GM12864 (cell line): ENCODE data around the gene IKBKG.

Experiments used
- DNase-seq: peaks from one replicate; pipeline ENCODE4 v3.0.0-alpha.2; 2011; ENCODE audit warnings: low read depth
- H3K4me3 ChIP-seq: 2 replicates; pipeline ENCODE4 v1.5.1; 2011; ENCODE audit warnings: mild to moderate bottlenecking, low read depth, low read length, control low read depth
- TF ChIP-seq, protein P1 (sequence below): IDR thresholded peaks from 2 replicates; pipeline ENCODE4 v1.5.1; 2011; ENCODE audit warnings: low read depth, mild to moderate bottlenecking, moderate library complexity, low read length, control low read depth, inconsistent platforms; ENCODE audit errors: missing control alignments

The IKBKG gene

DNA sequence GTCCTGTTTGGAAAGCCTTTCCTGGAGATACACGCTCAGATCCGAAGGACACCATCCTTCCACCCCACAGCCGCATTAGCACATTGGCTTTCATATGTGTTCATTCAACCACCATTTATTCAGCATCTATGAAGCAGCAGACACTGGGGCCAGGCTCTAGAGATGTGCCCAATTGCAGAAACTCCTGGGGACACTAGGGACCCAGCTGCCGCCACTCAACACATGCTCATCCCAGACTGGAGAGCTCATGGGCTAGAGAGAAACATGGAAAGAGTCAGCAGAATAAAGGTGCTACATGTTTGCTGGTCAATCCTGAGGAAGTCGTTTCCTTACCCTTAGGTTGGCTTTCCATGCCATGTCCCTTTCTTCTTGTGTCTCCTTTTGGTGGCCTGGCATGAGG, 45.1 kb downstream of the IKBKG start:
- DNase-seq: no peak
- TF ChIP-seq, protein P1, sequence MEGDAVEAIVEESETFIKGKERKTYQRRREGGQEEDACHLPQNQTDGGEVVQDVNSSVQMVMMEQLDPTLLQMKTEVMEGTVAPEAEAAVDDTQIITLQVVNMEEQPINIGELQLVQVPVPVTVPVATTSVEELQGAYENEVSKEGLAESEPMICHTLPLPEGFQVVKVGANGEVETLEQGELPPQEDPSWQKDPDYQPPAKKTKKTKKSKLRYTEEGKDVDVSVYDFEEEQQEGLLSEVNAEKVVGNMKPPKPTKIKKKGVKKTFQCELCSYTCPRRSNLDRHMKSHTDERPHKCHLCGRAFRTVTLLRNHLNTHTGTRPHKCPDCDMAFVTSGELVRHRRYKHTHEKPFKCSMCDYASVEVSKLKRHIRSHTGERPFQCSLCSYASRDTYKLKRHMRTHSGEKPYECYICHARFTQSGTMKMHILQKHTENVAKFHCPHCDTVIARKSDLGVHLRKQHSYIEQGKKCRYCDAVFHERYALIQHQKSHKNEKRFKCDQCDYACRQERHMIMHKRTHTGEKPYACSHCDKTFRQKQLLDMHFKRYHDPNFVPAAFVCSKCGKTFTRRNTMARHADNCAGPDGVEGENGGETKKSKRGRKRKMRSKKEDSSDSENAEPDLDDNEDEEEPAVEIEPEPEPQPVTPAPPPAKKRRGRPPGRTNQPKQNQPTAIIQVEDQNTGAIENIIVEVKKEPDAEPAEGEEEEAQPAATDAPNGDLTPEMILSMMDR: no peak

DNA sequence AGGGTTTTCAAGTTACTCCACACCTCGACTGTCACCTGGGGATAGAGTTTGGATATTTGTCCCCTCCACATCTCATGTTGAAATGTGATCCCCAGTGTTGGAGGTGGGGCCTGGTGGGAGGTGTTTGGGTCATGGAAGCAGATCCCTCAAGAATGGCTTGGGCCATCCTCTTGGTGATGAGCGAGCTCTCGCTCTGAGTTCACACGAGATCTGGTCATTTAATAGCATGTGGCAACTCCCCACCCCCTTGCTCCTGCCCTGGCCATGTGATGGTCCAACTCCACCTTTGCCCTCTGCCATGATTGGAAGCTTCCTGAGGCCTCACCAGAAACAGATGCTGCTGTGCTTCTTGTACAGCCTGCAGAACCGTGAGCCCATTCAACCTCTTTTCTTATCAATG, 45.8 kb downstream of the IKBKG start:
- TF ChIP-seq, protein P1: no peak
- no peak overlapping the region for H3K4me3 ChIP-seq
- no peak for DNase-seq

More for the DNA sequence above, 45.1 kb downstream of the IKBKG start:
- no peak overlapping the region for H3K4me3 ChIP-seq

DNA sequence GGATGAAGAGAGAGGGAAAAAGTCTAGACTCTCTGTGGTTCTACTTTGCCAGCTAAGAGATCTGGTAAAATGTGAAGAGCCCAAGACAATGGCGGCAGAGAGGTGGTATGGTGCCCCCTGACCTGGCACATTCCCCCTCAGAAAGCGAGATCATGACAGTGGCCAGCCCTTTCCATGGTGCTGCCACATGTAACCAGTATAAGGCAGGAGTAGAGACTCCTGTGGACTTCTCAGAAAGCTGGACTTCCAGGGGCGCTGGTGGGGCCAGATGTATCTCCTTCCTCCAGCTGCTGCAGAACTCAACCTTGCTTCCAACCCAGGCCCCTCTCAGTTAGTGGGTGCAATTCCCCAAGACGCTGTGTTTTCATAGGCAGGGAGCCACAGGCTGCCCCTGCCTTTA, 47.1 kb downstream of the IKBKG start:
- TF ChIP-seq, protein P1: no peak
- DNase-seq: no peak
- no peak overlapping the region for H3K4me3 ChIP-seq

DNA sequence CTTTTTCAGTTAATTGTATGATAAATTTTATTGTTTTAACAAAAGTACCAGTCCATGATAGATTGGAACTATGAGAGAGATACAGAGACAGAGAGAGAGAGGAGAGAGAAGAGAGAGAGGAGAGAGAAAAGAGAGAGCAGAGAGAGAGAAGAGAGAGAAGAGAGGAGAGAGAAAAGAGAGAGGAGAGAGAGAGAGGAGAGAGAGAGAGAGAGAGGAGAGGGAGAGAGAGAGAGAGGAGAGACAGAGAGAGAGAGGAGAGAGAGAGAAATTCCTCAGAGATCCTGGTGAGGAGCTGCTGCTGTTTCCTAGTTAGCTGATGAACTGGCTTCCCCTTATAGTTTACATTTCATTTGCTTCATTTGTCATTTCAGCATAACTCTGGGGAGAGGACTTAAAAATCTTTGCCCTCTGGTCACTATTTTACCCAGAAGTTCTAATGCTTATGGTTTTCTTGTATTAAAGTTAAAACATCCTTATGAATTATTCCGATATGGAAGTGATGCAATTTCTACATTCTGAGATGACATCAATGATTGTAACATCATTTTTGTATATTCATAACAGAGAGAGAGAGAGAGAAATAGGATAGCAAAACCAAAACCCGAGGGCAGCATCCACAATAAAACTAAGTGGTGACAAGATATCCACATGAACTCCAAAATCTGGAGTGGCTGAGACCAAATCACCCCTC, 48.3 kb downstream of the IKBKG start:
- TF ChIP-seq, protein P1: no peak
- DNase-seq: no peak
- no peak overlapping the region for H3K4me3 ChIP-seq

DNA sequence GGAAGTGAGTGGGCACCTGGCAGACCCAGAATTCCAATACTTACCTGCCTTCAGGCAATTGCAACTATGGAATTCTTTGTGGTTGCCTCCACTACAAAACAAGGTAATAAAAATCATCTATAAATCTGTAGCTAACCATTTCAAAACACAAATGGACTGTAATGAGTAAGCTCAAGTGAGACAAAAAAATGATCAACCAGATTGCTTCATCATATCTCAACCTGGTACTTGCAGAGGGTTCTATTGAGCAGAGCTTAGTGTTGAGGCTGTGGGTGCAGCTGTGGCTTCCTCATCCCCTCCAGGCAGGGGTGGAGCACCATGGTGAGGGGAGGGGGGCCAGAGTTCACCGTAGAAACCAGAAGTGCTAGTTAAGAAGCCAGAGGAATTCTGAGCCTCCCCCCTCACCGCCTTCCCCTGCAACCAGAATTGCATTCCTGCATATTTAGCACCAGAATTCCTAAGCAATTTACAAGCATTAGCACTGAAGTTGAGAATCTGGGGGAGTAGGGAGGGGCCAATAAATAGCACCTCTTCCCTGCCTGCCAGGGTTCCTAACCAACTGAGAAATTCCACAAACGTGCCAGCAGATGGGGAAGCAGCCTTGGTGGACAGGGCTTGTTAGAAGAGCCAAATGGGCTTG, 49.0 kb downstream of the IKBKG start:
- TF ChIP-seq, protein P1: no peak
- H3K4me3 ChIP-seq: no peak overlapping the region
- DNase-seq: no peak

DNA sequence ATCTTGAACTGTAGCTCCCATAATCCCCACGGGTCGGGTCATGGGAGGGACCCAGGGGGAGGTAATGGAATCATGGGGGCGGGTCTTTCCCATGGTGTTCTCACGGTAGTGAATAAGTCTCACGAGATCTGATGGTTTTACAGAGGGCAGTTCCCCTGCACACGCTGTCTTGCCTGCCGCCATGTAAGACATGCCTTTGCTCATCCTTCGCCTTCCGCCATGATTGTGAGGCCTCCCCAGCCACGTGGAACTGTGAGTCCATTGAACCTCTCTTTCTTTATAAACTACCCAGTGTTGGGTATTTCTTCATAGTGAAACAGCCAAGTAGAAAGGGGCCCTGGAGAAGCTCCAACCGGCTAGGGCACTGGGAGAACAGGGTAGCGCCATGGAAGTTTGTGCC, 49.8 kb downstream of the IKBKG start:
- H3K4me3 ChIP-seq: no peak overlapping the region
- TF ChIP-seq, protein P1: no peak
- no peak for DNase-seq

DNA sequence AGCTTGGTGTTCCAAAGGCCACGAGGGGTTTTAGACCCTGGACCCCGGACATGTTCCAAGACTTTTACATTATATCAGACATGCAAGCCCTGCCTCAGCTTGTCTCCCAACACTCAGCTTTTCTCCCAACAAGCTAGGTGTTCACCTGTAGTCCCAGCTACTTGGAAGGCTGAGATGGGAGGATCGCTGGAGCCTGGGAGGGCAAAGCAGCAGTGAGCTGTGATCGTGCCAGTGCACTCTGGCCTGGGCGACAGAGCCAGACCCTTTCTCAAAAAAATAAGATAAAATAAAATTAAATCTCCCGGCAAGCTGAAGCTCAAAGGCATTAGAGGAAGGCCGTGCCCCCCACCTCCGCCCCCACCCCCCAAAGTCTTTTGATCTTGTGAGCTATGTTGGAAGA, 51.2 kb downstream of the IKBKG start:
- no peak for DNase-seq
- TF ChIP-seq, protein P1: no peak

More for the DNA sequence above, 51.2 kb downstream of the IKBKG start:
- H3K4me3 ChIP-seq: no peak overlapping the region
